Activated T-helper 17 cell treated with anti-CD3 and anti-CD28 coated beads, Interleukin-2, amount 50 U/mL, for 72 hours (primary cell): ENCODE data around the gene HLA-G. TPM values are rescaled to one million over a fixed set of nuclear protein-coding genes. Genes with fewer than 3 reads are reported as not detected.
A peak's percentile ranks its signal among the peaks of the same experiment; 100 is the strongest.
"Not testable (repeated sequence)": the region's sequence is repeated elsewhere in the genome, so short reads cannot be mapped to it uniquely, and the experiment has no call there.

Source experiments
- ATAC-seq: fragments of 150-1000 bp; cut with Tn5 transposase; replicated peaks from 2 replicates; pipeline ENCODE4 v1.10.0; 2021; ENCODE audit warnings: mild to moderate bottlenecking, moderate library complexity
- H3K27ac Mint-ChIP-seq: one replicate; pipeline ENCODE4 v1.8.0; 2022; ENCODE audit warnings: mixed read lengths
- H3K27me3 Mint-ChIP-seq: one replicate; pipeline ENCODE4 v1.8.0; 2022; ENCODE audit warnings: mixed read lengths
- H3K36me3 Mint-ChIP-seq: one replicate; pipeline ENCODE4 v1.8.0; 2022; ENCODE audit warnings: low read depth, mild to moderate bottlenecking, mixed read lengths
- H3K4me1 Mint-ChIP-seq: one replicate; pipeline ENCODE4 v1.8.0; 2022; ENCODE audit warnings: mixed read lengths
- H3K4me3 Mint-ChIP-seq: one replicate; pipeline ENCODE4 v1.8.0; 2022; ENCODE audit warnings: mild to moderate bottlenecking, mixed read lengths
- H3K9me3 Mint-ChIP-seq: one replicate; pipeline ENCODE4 v1.8.0; 2022; ENCODE audit warnings: mixed read lengths
- total RNA-seq, 2 donors: library from RNA; stranded (reverse); gene quantifications; one replicate each; pipeline ENCODE4 v1.2.3, GENCODE V29; 2022

Gene HLA-G
- 1 to 10 TPM in 1 of 2 donors, not detected in 1; 2.5 TPM for total RNA-seq

GRCh38 chr6:29827579-29828470, at the start of gene HLA-G:
Gene HLA-G, plus strand, starts transcription at chr6:29827825. Its CDS starts 20 bp downstream, at chr6:29827845.
- Mint-ChIP-seq H3K4me3 (peak within 1 kb of the TSS; percentile 56), H3K27ac (no peak within 1 kb of the TSS), H3K27me3 (peaks cover 46% of the 10 kb centered on the region), H3K9me3 (no peaks in the 10 kb centered on the region), H3K4me1 (peaks cover 4% of the 10 kb centered on the region), H3K36me3 (no peaks in the 10 kb centered on the region)
- ATAC-seq: peak; percentile 38

GRCh38 chr6:29780019-29780698, 47.5 kb upstream of the HLA-G start:
- not testable (repeated sequence) for H3K36me3 Mint-ChIP-seq, H3K9me3 Mint-ChIP-seq, H3K4me3 Mint-ChIP-seq, ATAC-seq, H3K27ac Mint-ChIP-seq, H3K4me1 Mint-ChIP-seq
- H3K27me3 Mint-ChIP-seq: peaks cover 20% of the 10 kb centered on the region

GRCh38 chr6:29789176-29789575, 38.4 kb upstream of the HLA-G start:
- Mint-ChIP-seq H3K27ac (no peak overlapping the region), H3K27me3 (peaks cover 12% of the 10 kb centered on the region), H3K36me3 (no peaks in the 10 kb centered on the region), H3K4me3 (no peak overlapping the region), H3K9me3 (no peaks in the 10 kb centered on the region), H3K4me1 (peaks cover 7% of the 10 kb centered on the region)
- ATAC-seq: no peak

GRCh38 chr6:29790626-29791025, 37.0 kb upstream of the HLA-G start:
- peak overlapping the region; percentile 75 for H3K4me3 Mint-ChIP-seq
- peaks cover 7% of the 10 kb centered on the region for H3K4me1 Mint-ChIP-seq
- H3K9me3 Mint-ChIP-seq: no peaks in the 10 kb centered on the region
- ATAC-seq: no peak
- H3K27me3 Mint-ChIP-seq: peaks cover 22% of the 10 kb centered on the region
- H3K36me3 Mint-ChIP-seq: no peaks in the 10 kb centered on the region
- H3K27ac Mint-ChIP-seq: no peak overlapping the region

GRCh38 chr6:29791162-29791561, 36.5 kb upstream of the HLA-G start:
- no peaks in the 10 kb centered on the region for H3K9me3 Mint-ChIP-seq
- no peak overlapping the region for H3K27ac Mint-ChIP-seq
- peak overlapping the region; percentile 75 for H3K4me3 Mint-ChIP-seq
- H3K27me3 Mint-ChIP-seq: peaks cover 21% of the 10 kb centered on the region
- ATAC-seq: no peak
- H3K4me1 Mint-ChIP-seq: peaks cover 7% of the 10 kb centered on the region
- H3K36me3 Mint-ChIP-seq: no peaks in the 10 kb centered on the region

- Mint-ChIP-seq H3K36me3 (no peaks in the 10 kb centered on the region), H3K27ac (no peak overlapping the region), H3K9me3 (no peaks in the 10 kb centered on the region), H3K4me1 (peaks cover 7% of the 10 kb centered on the region), H3K27me3 (peaks cover 22% of the 10 kb centered on the region), H3K4me3 (peak overlapping the region; percentile 75)
- ATAC-seq: no peak
Observed at GRCh38 chr6:29791786-29792122, 35.9 kb upstream of the HLA-G start.

- Mint-ChIP-seq H3K9me3 (no peaks in the 10 kb centered on the region), H3K4me1 (peaks cover 7% of the 10 kb centered on the region), H3K36me3 (no peaks in the 10 kb centered on the region), H3K27ac (no peak overlapping the region), H3K27me3 (peaks cover 26% of the 10 kb centered on the region), H3K4me3 (peak overlapping the region; percentile 75)
- peak; percentile 80 for ATAC-seq
Observed at GRCh38 chr6:29792123-29793035, 35.2 kb upstream of the HLA-G start.

- Mint-ChIP-seq H3K9me3 (no peaks in the 10 kb centered on the region), H3K36me3 (no peaks in the 10 kb centered on the region), H3K4me1 (peaks cover 7% of the 10 kb centered on the region), H3K27me3 (peaks cover 26% of the 10 kb centered on the region), H3K4me3 (peak overlapping the region; percentile 75), H3K27ac (peak overlapping the region; percentile 62)
- ATAC-seq: no peak
Observed at GRCh38 chr6:29793036-29793356, 34.6 kb upstream of the HLA-G start.

GRCh38 chr6:29793796-29794195, 33.8 kb upstream of the HLA-G start:
- Mint-ChIP-seq H3K4me1 (peaks cover 7% of the 10 kb centered on the region), H3K27me3 (peaks cover 29% of the 10 kb centered on the region), H3K36me3 (no peaks in the 10 kb centered on the region), H3K27ac (no peak overlapping the region), H3K9me3 (no peaks in the 10 kb centered on the region), H3K4me3 (peak overlapping the region; percentile 75)
- ATAC-seq: no peak

- ATAC-seq: no peak
- H3K4me1 Mint-ChIP-seq: peaks cover 7% of the 10 kb centered on the region
- no peak overlapping the region for H3K27ac Mint-ChIP-seq
- no peaks in the 10 kb centered on the region for H3K9me3 Mint-ChIP-seq
- H3K27me3 Mint-ChIP-seq: peaks cover 30% of the 10 kb centered on the region
- H3K4me3 Mint-ChIP-seq: no peak overlapping the region
- no peaks in the 10 kb centered on the region for H3K36me3 Mint-ChIP-seq
Observed at GRCh38 chr6:29796026-29796425, 31.6 kb upstream of the HLA-G start.

GRCh38 chr6:29797135-29797534, 30.5 kb upstream of the HLA-G start:
- ATAC-seq: peak; percentile 52
- Mint-ChIP-seq H3K27ac (no peak overlapping the region), H3K9me3 (no peaks in the 10 kb centered on the region), H3K4me1 (peaks cover 7% of the 10 kb centered on the region), H3K4me3 (no peak overlapping the region), H3K36me3 (no peaks in the 10 kb centered on the region), H3K27me3 (peaks cover 30% of the 10 kb centered on the region)

- ATAC-seq: no peak
- no peaks in the 10 kb centered on the region for H3K9me3 Mint-ChIP-seq
- peaks cover 30% of the 10 kb centered on the region for H3K27me3 Mint-ChIP-seq
Observed at GRCh38 chr6:29797966-29798365, 29.7 kb upstream of the HLA-G start.

GRCh38 chr6:29800254-29800653, 27.4 kb upstream of the HLA-G start:
- H3K27ac Mint-ChIP-seq: no peak overlapping the region
- H3K9me3 Mint-ChIP-seq: no peaks in the 10 kb centered on the region
- ATAC-seq: no peak
- H3K36me3 Mint-ChIP-seq: no peaks in the 10 kb centered on the region
- H3K27me3 Mint-ChIP-seq: peaks cover 14% of the 10 kb centered on the region
- no peak overlapping the region for H3K4me3 Mint-ChIP-seq
- H3K4me1 Mint-ChIP-seq: no peaks in the 10 kb centered on the region

More at GRCh38 chr6:29797966-29798365, 29.7 kb upstream of the HLA-G start:
- Mint-ChIP-seq H3K4me1 (peaks cover 6% of the 10 kb centered on the region), H3K36me3 (no peaks in the 10 kb centered on the region), H3K4me3 (no peak overlapping the region), H3K27ac (no peak overlapping the region)

GRCh38 chr6:29806387-29806786, 21.2 kb upstream of the HLA-G start:
- Mint-ChIP-seq H3K36me3 (no peaks in the 10 kb centered on the region), H3K9me3 (no peaks in the 10 kb centered on the region), H3K27me3 (peaks cover 14% of the 10 kb centered on the region), H3K4me1 (no peaks in the 10 kb centered on the region), H3K27ac (no peak overlapping the region), H3K4me3 (no peak overlapping the region)
- no peak for ATAC-seq
